ENCODE data around the gene GPATCH4. TPM values are rescaled to one million over a fixed set of nuclear protein-coding genes. Genes with fewer than 3 reads are reported as not detected.

The GPATCH4 gene
- total RNA-seq, 1 donor from 2014 or later = 24.0 TPM

GRCh38 chr1:156566436-156566835, 34.8 kb downstream of the GPATCH4 start:
- no peak for TF ChIP-seq CTCF (IDR thresholded peaks at IDR 0.05; ENCODE audit: unreplicated experiment)
- Mint-ChIP-seq H3K36me3 (peaks cover 15% of the 10 kb centered on the region), H3K27ac (no peak overlapping the region), H3K9me3 (no peaks in the 10 kb centered on the region), H3K27me3 (ENCODE audit: low read depth) (no peaks in the 10 kb centered on the region), H3K4me3 (no peak overlapping the region), H3K4me1 (peaks cover 8% of the 10 kb centered on the region)
- DNase-seq (ENCODE audit: low spot score in 2 of 2, unreplicated experiment in 2 of 2) = no peak

GRCh38 chr1:156565519-156565918, 35.8 kb downstream of the GPATCH4 start:
- peaks cover 15% of the 10 kb centered on the region for H3K36me3 Mint-ChIP-seq
- H3K4me1 Mint-ChIP-seq = no peaks in the 10 kb centered on the region
- no peaks in the 10 kb centered on the region for H3K27me3 Mint-ChIP-seq (ENCODE audit: low read depth)
- no peak for DNase-seq (ENCODE audit: low spot score in 2 of 2, unreplicated experiment in 2 of 2)
- H3K9me3 Mint-ChIP-seq = no peaks in the 10 kb centered on the region
- no peak for TF ChIP-seq CTCF (IDR thresholded peaks at IDR 0.05; ENCODE audit: unreplicated experiment)
- no peak overlapping the region for H3K27ac Mint-ChIP-seq
- no peak overlapping the region for H3K4me3 Mint-ChIP-seq

GRCh38 chr1:156560585-156561163, 40.6 kb downstream of the GPATCH4 start:
- no peaks in the 10 kb centered on the region for H3K27me3 Mint-ChIP-seq (ENCODE audit: low read depth)
- H3K36me3 Mint-ChIP-seq = peaks cover 16% of the 10 kb centered on the region
- no peaks in the 10 kb centered on the region for H3K4me1 Mint-ChIP-seq
- H3K27ac Mint-ChIP-seq = no peak overlapping the region
- no peak overlapping the region for H3K4me3 Mint-ChIP-seq
- no peak for TF ChIP-seq CTCF (IDR thresholded peaks at IDR 0.05; ENCODE audit: unreplicated experiment)
- no peak for DNase-seq (ENCODE audit: low spot score in 2 of 2, unreplicated experiment in 2 of 2)
- no peaks in the 10 kb centered on the region for H3K9me3 Mint-ChIP-seq

GRCh38 chr1:156559797-156560385, 41.4 kb downstream of the GPATCH4 start:
- no peak for DNase-seq (ENCODE audit: low spot score in 2 of 2, unreplicated experiment in 2 of 2)

GRCh38 chr1:156559086-156559796, 42.0 kb downstream of the GPATCH4 start:
- H3K4me3 Mint-ChIP-seq = no peak overlapping the region
- peaks cover 15% of the 10 kb centered on the region for H3K36me3 Mint-ChIP-seq
- DNase-seq (ENCODE audit: low spot score in 2 of 2, unreplicated experiment in 2 of 2) = no peak
- H3K4me1 Mint-ChIP-seq = no peaks in the 10 kb centered on the region
- no peaks in the 10 kb centered on the region for H3K27me3 Mint-ChIP-seq (ENCODE audit: low read depth)
- H3K9me3 Mint-ChIP-seq = no peaks in the 10 kb centered on the region
- H3K27ac Mint-ChIP-seq = no peak overlapping the region
- TF ChIP-seq CTCF (IDR thresholded peaks at IDR 0.05; ENCODE audit: unreplicated experiment) = no peak

More at GRCh38 chr1:156559797-156560385, 41.4 kb downstream of the GPATCH4 start:
- Mint-ChIP-seq H3K9me3 (no peaks in the 10 kb centered on the region), H3K36me3 (peaks cover 16% of the 10 kb centered on the region), H3K27ac (no peak overlapping the region), H3K4me3 (no peak overlapping the region), H3K27me3 (ENCODE audit: low read depth) (no peaks in the 10 kb centered on the region), H3K4me1 (no peaks in the 10 kb centered on the region)
- no peak for TF ChIP-seq CTCF (IDR thresholded peaks at IDR 0.05; ENCODE audit: unreplicated experiment)
